Transverse colon (tissue), 3 donors: ENCODE data around the gene DLX1.

Source experiments
- POLR2A ChIP-seq: fragments of 450-650 bp; IDR thresholded peaks from one replicate; pipeline ENCODE4 v1.6.1; 2016; ENCODE audit warnings: antibody characterized with exemption, mild to moderate bottlenecking, moderate library complexity
- TF ChIP-seq, protein P1 (sequence below), 5 experiments: fragments of 200-600 bp in 3 of 5; fragments of 450-650 bp in 2 of 5; sonication (generic) in 3 of 5; IDR thresholded peaks; 1 replicate in 2 of 5; 2 replicates in 3 of 5; pipeline ENCODE4 v1.5.1; 2016 to 2017; ENCODE audit warnings: antibody characterized with exemption in 5 of 5, inconsistent platforms in 3 of 5, mild to moderate bottlenecking in 2 of 5, moderate library complexity in 1 of 5

DNA sequence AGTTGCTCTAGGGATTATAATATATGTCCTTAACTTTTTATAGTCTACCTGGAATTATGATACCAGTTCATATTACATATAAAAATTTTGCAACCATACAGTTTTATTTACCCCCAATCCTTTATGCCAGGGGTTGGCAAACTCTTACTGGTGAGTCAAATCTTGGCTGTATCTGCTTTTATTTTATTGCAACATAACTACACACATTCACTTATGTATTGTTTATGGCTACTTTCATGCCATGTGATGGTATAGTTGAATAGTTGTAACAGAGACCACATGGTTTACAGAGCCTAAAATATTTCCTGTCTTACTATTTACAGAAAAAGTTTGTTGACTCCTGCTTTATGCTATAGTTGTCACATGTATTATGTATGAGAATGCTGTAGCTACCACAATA, 43.2 kb downstream of the DLX1 start:
- TF ChIP-seq, protein P1, sequence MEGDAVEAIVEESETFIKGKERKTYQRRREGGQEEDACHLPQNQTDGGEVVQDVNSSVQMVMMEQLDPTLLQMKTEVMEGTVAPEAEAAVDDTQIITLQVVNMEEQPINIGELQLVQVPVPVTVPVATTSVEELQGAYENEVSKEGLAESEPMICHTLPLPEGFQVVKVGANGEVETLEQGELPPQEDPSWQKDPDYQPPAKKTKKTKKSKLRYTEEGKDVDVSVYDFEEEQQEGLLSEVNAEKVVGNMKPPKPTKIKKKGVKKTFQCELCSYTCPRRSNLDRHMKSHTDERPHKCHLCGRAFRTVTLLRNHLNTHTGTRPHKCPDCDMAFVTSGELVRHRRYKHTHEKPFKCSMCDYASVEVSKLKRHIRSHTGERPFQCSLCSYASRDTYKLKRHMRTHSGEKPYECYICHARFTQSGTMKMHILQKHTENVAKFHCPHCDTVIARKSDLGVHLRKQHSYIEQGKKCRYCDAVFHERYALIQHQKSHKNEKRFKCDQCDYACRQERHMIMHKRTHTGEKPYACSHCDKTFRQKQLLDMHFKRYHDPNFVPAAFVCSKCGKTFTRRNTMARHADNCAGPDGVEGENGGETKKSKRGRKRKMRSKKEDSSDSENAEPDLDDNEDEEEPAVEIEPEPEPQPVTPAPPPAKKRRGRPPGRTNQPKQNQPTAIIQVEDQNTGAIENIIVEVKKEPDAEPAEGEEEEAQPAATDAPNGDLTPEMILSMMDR (IDR thresholded peaks at IDR 0.05), result no peak
- TF ChIP-seq POLR2A, result no peak
